H1 (cell line): Measurements from ENCODE around the gene MS4A18. TPM values are rescaled to one million over a fixed set of nuclear protein-coding genes. Genes with fewer than 3 reads are reported as not detected.

Experiments used
- CTCF ChIA-PET: fragments of 300-600 bp; sonication (Branson Sonifier 250); formaldehyde crosslinking; loops from one replicate; lab custom pipeline; 2021; ENCODE audit not compliant: partially characterized antibody; lab: Charles Lee
- POLR2A ChIA-PET: fragments of 300-600 bp; sonication (Branson Sonifier 250); formaldehyde crosslinking; loops from one replicate; lab custom pipeline; 2021; ENCODE audit warnings: inconsistent platforms; ENCODE audit not compliant: partially characterized antibody; lab: Charles Lee
- DNase-seq, 2 experiments: peaks; one replicate each; pipeline versions ENCODE4 v3.0.0 to v3.0.0-alpha.2; 2010 to 2022; ENCODE audit warnings: low spot score in 2 of 2, low read depth in 1 of 2, mixed read lengths in 1 of 2
- FAIRE-seq: peaks from 2 replicates; lab custom pipeline; 2011; peaks lifted over from hg19 to GRCh38; lab: Jason Lieb, UNC
- H2AFZ ChIP-seq: 2 replicates; pipeline ENCODE4 v1.8.1; 2012; ENCODE audit warnings: low read length, inconsistent platforms
- H2AK5ac ChIP-seq: 2 replicates; pipeline ENCODE4 v1.6.1; 2013; ENCODE audit warnings: low read depth, low read length
- H2BK120ac ChIP-seq: replicated peaks from 2 replicates; pipeline ENCODE3; 2013; ENCODE audit warnings: low read depth, low read length, inconsistent platforms
- H2BK12ac ChIP-seq: 2 replicates; pipeline ENCODE4 v1.6.1; 2013; ENCODE audit warnings: low read depth, low read length
- H2BK15ac ChIP-seq: 2 replicates; pipeline ENCODE4 v1.6.1; 2013; ENCODE audit warnings: low read length
- H2BK20ac ChIP-seq: 2 replicates; pipeline ENCODE4 v1.6.1; 2013; ENCODE audit warnings: low read length
- H2BK5ac ChIP-seq: 2 replicates; pipeline ENCODE4 v1.6.1; 2013; ENCODE audit warnings: low read depth, low read length
- H3K14ac ChIP-seq: 2 replicates; pipeline ENCODE4 v1.6.1; 2013; ENCODE audit warnings: inconsistent platforms; ENCODE audit not compliant: insufficient read length
- H3K18ac ChIP-seq: 2 replicates; pipeline ENCODE4 v1.6.1; 2013; ENCODE audit warnings: low read length; ENCODE audit errors: extremely low read depth
- H3K23ac ChIP-seq: 2 replicates; pipeline ENCODE4 v1.6.1; 2013; ENCODE audit warnings: inconsistent platforms; ENCODE audit not compliant: insufficient read length
- H3K23me2 ChIP-seq: 2 replicates; pipeline ENCODE4 v1.6.1; 2013; ENCODE audit warnings: low read depth, low read length
- H3K27ac ChIP-seq: 2 replicates; pipeline ENCODE4 v1.6.1; 2011; ENCODE audit warnings: low read depth, low read length, inconsistent platforms
- H3K27me3 ChIP-seq, 4 experiments: replicated peaks in 1 of 4; 1 replicate in 1 of 4; 2 replicates in 3 of 4; pipeline versions ENCODE4 v1.6.1 to v1.8.1; 2011 to 2013; ENCODE audit warnings: low read length in 3 of 4, mild to moderate bottlenecking in 3 of 4, inconsistent platforms in 2 of 4, mixed read lengths in 2 of 4, moderate library complexity in 1 of 4; ENCODE audit not compliant: control insufficient read depth in 3 of 4, insufficient read depth in 3 of 4; ENCODE audit errors: extremely low read depth in 1 of 4
- H3K36me3 ChIP-seq, 4 experiments: 2 replicates each; pipeline versions ENCODE4 v1.6.1 to v1.8.1; 2011 to 2013; ENCODE audit warnings: mild to moderate bottlenecking in 4 of 4, low read length in 3 of 4, moderate library complexity in 2 of 4, control low read depth in 1 of 4, inconsistent platforms in 1 of 4; ENCODE audit not compliant: insufficient read depth in 4 of 4, control insufficient read depth in 2 of 4
- H3K4ac ChIP-seq: replicated peaks from 2 replicates; pipeline ENCODE3; 2013; ENCODE audit warnings: low read length, low read depth, mixed read lengths, inconsistent platforms; ENCODE audit not compliant: insufficient read length
- H3K4me1 ChIP-seq, 4 experiments: replicated peaks in 1 of 4; 1 replicate in 1 of 4; 2 replicates in 3 of 4; pipeline versions ENCODE4 v1.6.1 to v1.8.1; 2011 to 2013; ENCODE audit warnings: low read length in 3 of 4, inconsistent platforms in 2 of 4, mixed read lengths in 1 of 4; ENCODE audit not compliant: insufficient read depth in 4 of 4, control insufficient read depth in 3 of 4
- H3K4me2 ChIP-seq, 2 experiments: 2 replicates each; pipeline versions ENCODE4 v1.6.1 to v1.8.1; 2011 to 2013; ENCODE audit warnings: low read depth in 2 of 2, low read length in 2 of 2, control low read depth in 1 of 2, inconsistent platforms in 1 of 2, mild to moderate bottlenecking in 1 of 2; ENCODE audit not compliant: insufficient read depth in 1 of 2
- H3K4me3 ChIP-seq, 4 experiments: fragments of 200-600, 300-600 bp in 1 of 4; sonication (generic), shearing (Covaris generic), sonication (Bioruptor Twin) in 1 of 4; 2 replicates each; pipeline versions ENCODE4 v1.5.1 to v1.8.1; 2011 to 2016; ENCODE audit warnings: low read length in 4 of 4, low read depth in 3 of 4, control low read depth in 2 of 4, inconsistent platforms in 2 of 4, mild to moderate bottlenecking in 2 of 4, mixed read lengths in 1 of 4, moderate library complexity in 1 of 4; ENCODE audit not compliant: insufficient read depth in 2 of 4; ENCODE audit errors: extremely low read depth in 1 of 4
- H3K56ac ChIP-seq: replicated peaks from 2 replicates; pipeline ENCODE3; 2013; ENCODE audit warnings: low read depth, mild to moderate bottlenecking, mixed read lengths, low read length, inconsistent platforms; ENCODE audit not compliant: insufficient read length
- H3K79me1 ChIP-seq: 2 replicates; pipeline ENCODE4 v1.6.1; 2013; ENCODE audit warnings: low read depth, low read length, control low read depth
- H3K79me2 ChIP-seq, 2 experiments: 2 replicates each; pipeline versions ENCODE4 v1.6.1 to v1.8.1; 2012 to 2013; ENCODE audit warnings: low read length in 2 of 2, mild to moderate bottlenecking in 2 of 2, inconsistent platforms in 1 of 2; ENCODE audit not compliant: insufficient read depth in 2 of 2, control insufficient read depth in 1 of 2
- H3K9ac ChIP-seq, 4 experiments: replicated peaks in 1 of 4; 1 replicate in 1 of 4; 2 replicates in 3 of 4; pipeline versions ENCODE4 v1.6.1 to v1.8.1; 2011 to 2013; ENCODE audit warnings: low read depth in 3 of 4, low read length in 3 of 4, control low read depth in 2 of 4, mild to moderate bottlenecking in 2 of 4, moderate library complexity in 2 of 4, inconsistent platforms in 1 of 4; ENCODE audit errors: extremely low read depth in 1 of 4
- H3K9me3 ChIP-seq, 2 experiments: 2 replicates each; pipeline versions ENCODE4 v1.6.1 to v1.8.1; 2012 to 2013; ENCODE audit warnings: mild to moderate bottlenecking in 2 of 2, moderate library complexity in 2 of 2, control low read depth in 1 of 2, inconsistent platforms in 1 of 2, low read depth in 1 of 2, low read length in 1 of 2, mixed read lengths in 1 of 2; ENCODE audit not compliant: insufficient read depth in 2 of 2
- H4K20me1 ChIP-seq, 2 experiments: replicated peaks in 1 of 2; 2 replicates each; pipeline versions ENCODE3 to v1.8.1; 2011 to 2013; ENCODE audit warnings: inconsistent platforms in 2 of 2, low read length in 2 of 2, mild to moderate bottlenecking in 1 of 2; ENCODE audit not compliant: insufficient read depth in 2 of 2, control insufficient read depth in 1 of 2
- H4K5ac ChIP-seq: 2 replicates; pipeline ENCODE4 v1.6.1; 2013; ENCODE audit warnings: low read length, low read depth, mixed read lengths, inconsistent platforms; ENCODE audit not compliant: insufficient read length
- H4K8ac ChIP-seq: 2 replicates; pipeline ENCODE4 v1.8.0; 2013; ENCODE audit warnings: mild to moderate bottlenecking, moderate library complexity, low read length, inconsistent platforms; ENCODE audit not compliant: insufficient read depth; ENCODE audit errors: extremely low read depth
- H4K91ac ChIP-seq: replicated peaks from 2 replicates; pipeline ENCODE3; 2013; ENCODE audit warnings: low read length, mixed read lengths, inconsistent platforms; ENCODE audit not compliant: insufficient read length
- CBX8 ChIP-seq: fragments of 300-800, 300-1000 bp; sonication (generic); IDR thresholded peaks from 2 replicates; pipeline ENCODE4 v1.7.1; 2016; ENCODE audit warnings: low read depth, low read length, borderline replicate concordance
- CEBPB ChIP-seq: IDR thresholded peaks from 2 replicates; pipeline ENCODE4 v1.6.1; 2012; ENCODE audit warnings: low read depth, low read length
- HDAC2 ChIP-seq, 2 experiments: fragments of 300-600 bp in 1 of 2; sonication (generic) in 1 of 2; IDR thresholded peaks; 2 replicates each; pipeline ENCODE4 v1.6.1; 2011 to 2012; ENCODE audit warnings: low read depth in 2 of 2, low read length in 2 of 2, mild to moderate bottlenecking in 2 of 2, moderate library complexity in 2 of 2, borderline replicate concordance in 1 of 2, inconsistent platforms in 1 of 2
- KDM1A ChIP-seq: fragments of 200-600, 300-600 bp; sonication (generic); IDR thresholded peaks from 2 replicates; pipeline ENCODE4 v1.7.1; 2016; ENCODE audit warnings: mild to moderate bottlenecking, low read length, borderline replicate concordance
- MAFK ChIP-seq: IDR thresholded peaks from 2 replicates; pipeline ENCODE4 v1.6.1; 2012; ENCODE audit warnings: low read depth, mild to moderate bottlenecking, improper control_type of control experiment, low read length
- PHF8 ChIP-seq: fragments of 200-600 bp; sonication (generic); conservative IDR thresholded peaks from 2 replicates; pipeline ENCODE4 v1.7.1; 2012; ENCODE audit warnings: low read depth, mild to moderate bottlenecking, inconsistent platforms, low read length, moderate library complexity
- POLR2A ChIP-seq, 2 experiments: IDR thresholded peaks; 1 replicate in 1 of 2; 2 replicates in 1 of 2; pipeline ENCODE4 v1.6.1; 2011; ENCODE audit warnings: low read depth in 2 of 2, low read length in 2 of 2, mild to moderate bottlenecking in 2 of 2; ENCODE audit errors: control extremely low read depth in 1 of 2
- SIX5 ChIP-seq: IDR thresholded peaks from 2 replicates; pipeline ENCODE4 v1.6.1; 2011; ENCODE audit warnings: mild to moderate bottlenecking, low read depth, low read length
- SP4 ChIP-seq: IDR thresholded peaks from 2 replicates; pipeline ENCODE4 v1.6.1; 2012; ENCODE audit warnings: low read length, inconsistent platforms
- SRF ChIP-seq: IDR thresholded peaks from 2 replicates; pipeline ENCODE4 v1.6.1; 2011; ENCODE audit warnings: mild to moderate bottlenecking, low read depth, low read length, moderate library complexity
- TCF12 ChIP-seq: IDR thresholded peaks from 2 replicates; pipeline ENCODE4 v1.6.1; 2011; ENCODE audit warnings: low read depth, mild to moderate bottlenecking, low read length
- YY1 ChIP-seq: IDR thresholded peaks from 2 replicates; pipeline ENCODE4 v1.6.1; 2011; ENCODE audit warnings: low read depth, mild to moderate bottlenecking, low read length
- WGBS, 2 experiments: shearing (Covaris generic) in 1 of 2; methylation state at CpG; one replicate each; pipeline versions ENCODE4 v1.1.6 to v1.1.7; 2013 to 2015; ENCODE audit warnings: low lambda C conversion rate in 2 of 2, mixed read lengths in 2 of 2, inconsistent platforms in 1 of 2, low coverage in 1 of 2, missing lambda C conversion rate in 1 of 2; ENCODE audit not compliant: insufficient replicate concordance in 2 of 2, insufficient coverage in 1 of 2, insufficient read length in 1 of 2; ENCODE audit errors: extremely low coverage in 1 of 2, missing lambda C conversion rate in 1 of 2; 5-methylcytosine and 5-hydroxymethylcytosine counted together
- polyA plus RNA-seq, 7 experiments: library from polyadenylated mRNA; depleted of rRNA in 3 of 7; stranded (reverse) in 5 of 7; unstranded in 2 of 7; fragments of >200 nt in 5 of 7; fragments of 200-250 nt in 2 of 7; gene quantifications; 1 replicate in 5 of 7; 2 replicates in 1 of 7; 4 replicates in 1 of 7; pipeline versions ENCODE4 v1.2.1 to v1.2.3, GENCODE V29; 2011 to 2013; ENCODE audit warnings: missing spikeins in 2 of 7, mixed read lengths in 2 of 7
- total RNA-seq: library from RNA; stranded (reverse); fragmentation: NEBNext Ultra II Directional; extraction: Animal tissue kit (Norgen Biotek cat#: 25700); gene quantifications from 2 replicates; pipeline ENCODE4 v1.2.1, GENCODE V29; 2021
- TF ChIP-seq, protein P1 (sequence below): IDR thresholded peaks from 2 replicates; pipeline ENCODE4 v1.6.1; 2011; ENCODE audit warnings: low read depth, mild to moderate bottlenecking, low read length; ENCODE audit not compliant: insufficient read depth

The MS4A18 gene
- total and polyA plus RNA-seq, 2 of the 8 experiments (the other 6 are each of a cell fraction or from before 2014, with no cell fraction given) = not detected

DNA sequence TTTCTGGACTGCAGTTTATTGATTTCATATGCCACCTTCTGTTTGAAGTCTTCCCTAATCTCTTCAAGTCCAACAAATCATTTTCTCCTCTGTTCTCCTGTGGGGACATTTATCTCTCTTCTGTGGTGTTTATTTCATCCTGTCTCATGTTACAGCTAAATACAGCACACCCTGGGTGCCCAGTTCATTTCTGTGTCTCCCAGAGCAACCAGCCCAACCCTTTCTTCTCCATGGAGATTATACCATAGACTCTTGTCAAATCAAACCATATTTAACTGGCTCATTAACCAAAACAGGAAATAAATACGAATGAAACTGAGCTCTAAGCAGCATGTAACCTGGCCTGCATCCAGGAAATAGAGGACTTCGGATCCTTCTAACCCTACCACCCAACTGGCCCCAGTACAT lies 25.2 kb upstream of the MS4A18 start, which contains the start of gene MS4A8:
Gene MS4A8, plus strand, starts transcription at position 329 of the 408 bp plus-strand sequence. CDS start 1,249 bp downstream, outside the sequence.
- no peak within 1 kb of the TSS for H2BK20ac ChIP-seq
- H3K23me2 ChIP-seq = no peaks in the 10 kb centered on the region
- FAIRE-seq (no peak), DNase-seq (no peak)
- no peaks in the 10 kb centered on the region for H3K79me1 ChIP-seq
- H2AFZ ChIP-seq = 0 out of 2 replicates have a peak within 1 kb of the TSS, but pooled peaks have one; percentile 14
- no peak within 1 kb of the TSS for H3K4me3 ChIP-seq
- no peaks in the 10 kb centered on the region for H3K79me2 ChIP-seq
- H3K27ac ChIP-seq = no peak within 1 kb of the TSS
- no peak within 1 kb of the TSS for H3K4ac ChIP-seq
- H2BK15ac ChIP-seq = no peak within 1 kb of the TSS
- H2BK12ac ChIP-seq = no peak within 1 kb of the TSS
- H4K91ac ChIP-seq = no peak within 1 kb of the TSS
- no peak within 1 kb of the TSS for H4K8ac ChIP-seq
- ChIA-PET CTCF (interaction anchor here (0.7 to 8.6 kb wide), 8 partner anchors 9 to 75 kb away, joined by 5 to 90 read pairs (median 6); partner anchors contain the start of gene MS4A15), POLR2A (no interaction called here)
- H3K18ac ChIP-seq = no peak within 1 kb of the TSS
- no peak within 1 kb of the TSS for H3K14ac ChIP-seq
- no peak within 1 kb of the TSS for H3K56ac ChIP-seq
- 85% methylated on average over 2 of the region's 2 CpGs; no CpG with 5 or more reads in 1 of the 2 experiments for WGBS, 2 experiments
- no peaks in the 10 kb centered on the region for H3K27me3 ChIP-seq
- H2AK5ac ChIP-seq = no peak within 1 kb of the TSS
- no peak within 1 kb of the TSS for H2BK120ac ChIP-seq
- H4K5ac ChIP-seq = no peak within 1 kb of the TSS
- no peak within 1 kb of the TSS for H3K4me2 ChIP-seq
- no peaks in the 10 kb centered on the region for H3K36me3 ChIP-seq
- no peak within 1 kb of the TSS for H3K23ac ChIP-seq
- H2BK5ac ChIP-seq = no peak within 1 kb of the TSS
- H3K9me3 ChIP-seq = no peaks in the 10 kb centered on the region
- no peak within 1 kb of the TSS for H3K9ac ChIP-seq
- peaks cover 0 to 2% (median 0%) of the 10 kb centered on the region in 4 experiments; a peak in 3 of 7 replicates for H3K4me1 ChIP-seq
- no peaks in the 10 kb centered on the region for H4K20me1 ChIP-seq
- TF ChIP-seq YY1 (no peak), PHF8 (no peak), SRF (no peak), HDAC2 (IDR thresholded peaks at IDR 0.05; ENCODE audit: borderline replicate concordance in 1 of 2, low read depth in 2 of 2, low read length in 2 of 2) (no peak), MAFK (no peak), CEBPB (no peak), TCF12 (no peak), SIX5 (no peak), SP4 (no peak), KDM1A (no peak), CBX8 (no peak), POLR2A (IDR thresholded peaks at IDR 0.05; ENCODE audit: control extremely low read depth in 1 of 2, low read depth in 2 of 2, low read length in 2 of 2) (no peak)
- TF ChIP-seq, protein P1, sequence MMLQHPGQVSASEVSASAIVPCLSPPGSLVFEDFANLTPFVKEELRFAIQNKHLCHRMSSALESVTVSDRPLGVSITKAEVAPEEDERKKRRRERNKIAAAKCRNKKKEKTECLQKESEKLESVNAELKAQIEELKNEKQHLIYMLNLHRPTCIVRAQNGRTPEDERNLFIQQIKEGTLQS = no peak
